SK-N-MC (cell line): ENCODE results near the gene POC1A.

Experiments used
- DNase-seq: peaks from one replicate; pipeline ENCODE4 v3.0.0-alpha.2; 2011; ENCODE audit warnings: low read depth, low spot score
- H3K27ac ChIP-seq: fragments of 200-600 bp; sonication (generic); 2 replicates; pipeline ENCODE4 v1.5.1; 2016; ENCODE audit warnings: mixed run types
- H3K36me3 ChIP-seq: fragments of 200-600 bp; sonication (generic); 2 replicates; pipeline ENCODE4 v1.6.1; 2017; ENCODE audit warnings: antibody characterized with exemption, low read length, mixed read lengths; ENCODE audit not compliant: insufficient read depth
- H3K4me3 ChIP-seq: fragments of 200-600 bp; sonication (generic); 2 replicates; pipeline ENCODE4 v1.5.1; 2016
- H3K9ac ChIP-seq: fragments of 200-600 bp; sonication (generic); 2 replicates; pipeline ENCODE4 v1.8.0; 2017; ENCODE audit warnings: mixed run types, mixed read lengths; ENCODE audit not compliant: insufficient read length
- H3K9me3 ChIP-seq: fragments of 200-600 bp; sonication (generic); 2 replicates; pipeline ENCODE4 v1.6.1; 2017; ENCODE audit warnings: low read depth, mild to moderate bottlenecking, antibody characterized with exemption, low read length, moderate library complexity, mixed read lengths
- EZH2 ChIP-seq: fragments of 200-600 bp; sonication (generic); IDR thresholded peaks from one replicate; pipeline ENCODE4 v1.6.1; 2017; ENCODE audit warnings: antibody characterized with exemption
- FOXP2 ChIP-seq: optimal IDR thresholded peaks from 2 replicates; pipeline ENCODE3; 2011; ENCODE audit warnings: mild to moderate bottlenecking, moderate library complexity; ENCODE audit not compliant: insufficient read depth; ENCODE audit errors: extremely low read length, control extremely low read depth
- POLR2AphosphoS5 ChIP-seq: IDR thresholded peaks from 2 replicates; pipeline ENCODE4 v1.6.1; 2012; ENCODE audit warnings: mild to moderate bottlenecking, low read depth, low read length, borderline replicate concordance

POC1A gene

DNA sequence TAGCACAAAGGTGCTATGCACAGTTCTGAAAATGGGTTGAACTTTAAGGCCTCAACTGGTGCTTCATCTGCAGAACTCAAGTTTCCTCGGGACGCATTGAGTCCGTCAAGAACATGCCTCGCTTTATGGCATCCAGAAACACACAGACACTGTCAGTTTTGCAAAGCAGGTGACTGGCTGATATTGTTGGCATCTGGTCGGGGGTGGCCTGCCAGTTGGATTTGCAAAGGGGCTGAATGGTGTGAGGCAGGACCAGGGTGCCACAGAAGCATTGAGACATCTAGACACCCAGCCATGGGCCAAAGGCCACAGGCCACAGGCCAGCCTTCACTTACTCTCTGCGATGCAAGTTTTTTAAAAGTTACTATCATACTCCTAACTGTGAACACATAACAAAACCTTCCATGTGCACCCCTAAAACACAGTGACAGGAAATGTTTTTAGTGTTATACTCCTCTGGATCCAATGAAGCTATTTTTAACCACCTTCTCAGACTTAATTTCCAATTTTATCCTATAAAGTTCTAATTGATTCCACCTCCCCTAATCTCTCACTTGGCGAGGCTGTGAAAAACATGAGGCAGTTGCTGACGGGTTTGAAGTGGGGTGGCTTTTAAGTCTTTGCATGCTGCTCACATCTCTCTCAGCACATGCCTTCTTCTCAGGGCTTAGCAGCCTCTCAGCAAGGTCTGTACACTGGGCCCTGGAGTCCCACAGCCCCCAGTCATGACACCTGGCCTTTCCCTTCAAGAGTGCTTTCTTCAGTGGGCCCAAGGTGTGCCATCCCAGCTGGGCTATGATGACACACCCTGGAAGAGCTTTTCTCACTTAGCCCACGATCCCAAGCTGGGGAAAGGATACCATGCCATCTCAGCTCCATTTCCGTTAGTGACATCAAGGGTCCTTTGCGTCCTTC, 59.4 kb downstream of the POC1A start:
- no peak for DNase-seq
- H3K4me3 ChIP-seq: no peak overlapping the region
- no peak overlapping the region for H3K27ac ChIP-seq
- no peaks in the 10 kb centered on the region for H3K36me3 ChIP-seq
- no peak overlapping the region for H3K9ac ChIP-seq
- no peaks in the 10 kb centered on the region for H3K9me3 ChIP-seq
- TF ChIP-seq FOXP2: no peak
- TF ChIP-seq EZH2: no peak
- no peak for TF ChIP-seq POLR2AphosphoS5

DNA sequence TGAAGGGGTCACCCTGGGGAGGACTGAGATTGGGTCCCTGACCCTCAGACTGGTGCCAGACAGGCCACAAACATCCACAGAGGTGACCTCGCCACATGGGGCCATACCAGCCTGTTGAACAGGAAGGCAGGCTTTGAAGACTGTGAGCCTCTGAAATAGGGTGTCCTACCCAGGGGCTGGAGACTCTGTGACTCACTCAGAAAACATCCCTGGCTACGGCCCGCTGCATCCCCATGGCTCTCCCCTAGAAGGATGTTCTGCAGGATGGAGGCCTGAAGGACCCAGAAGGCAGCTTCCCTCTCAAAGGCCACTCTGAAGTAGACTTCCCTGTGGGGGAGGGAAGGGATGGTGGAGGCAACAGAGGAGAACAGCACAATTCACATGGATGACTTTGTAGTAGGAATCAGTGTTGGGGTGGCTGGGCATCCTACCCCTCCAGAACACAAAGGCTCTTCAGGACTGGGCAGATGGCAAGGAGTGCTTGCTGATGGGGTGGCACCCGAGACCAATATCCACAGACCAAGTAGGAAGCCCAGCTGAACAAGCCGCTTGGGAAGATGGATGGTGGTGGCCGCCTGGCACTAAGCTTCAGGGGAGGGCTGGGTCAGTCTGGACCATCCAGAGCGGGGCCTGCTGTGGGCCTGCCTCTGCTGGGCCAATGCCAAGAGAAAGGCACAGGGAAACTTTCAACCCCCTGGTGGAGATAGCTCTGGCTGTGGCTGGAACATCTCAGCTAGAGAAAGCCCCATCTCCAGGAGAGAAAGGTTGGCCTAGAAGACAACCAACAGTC, 60.3 kb downstream of the POC1A start:
- no peak overlapping the region for H3K4me3 ChIP-seq
- no peaks in the 10 kb centered on the region for H3K9me3 ChIP-seq
- TF ChIP-seq POLR2AphosphoS5 (no peak), FOXP2 (no peak), EZH2 (no peak)
- no peak overlapping the region for H3K27ac ChIP-seq
- H3K9ac ChIP-seq: no peak overlapping the region
- DNase-seq: no peak
- no peaks in the 10 kb centered on the region for H3K36me3 ChIP-seq

DNA sequence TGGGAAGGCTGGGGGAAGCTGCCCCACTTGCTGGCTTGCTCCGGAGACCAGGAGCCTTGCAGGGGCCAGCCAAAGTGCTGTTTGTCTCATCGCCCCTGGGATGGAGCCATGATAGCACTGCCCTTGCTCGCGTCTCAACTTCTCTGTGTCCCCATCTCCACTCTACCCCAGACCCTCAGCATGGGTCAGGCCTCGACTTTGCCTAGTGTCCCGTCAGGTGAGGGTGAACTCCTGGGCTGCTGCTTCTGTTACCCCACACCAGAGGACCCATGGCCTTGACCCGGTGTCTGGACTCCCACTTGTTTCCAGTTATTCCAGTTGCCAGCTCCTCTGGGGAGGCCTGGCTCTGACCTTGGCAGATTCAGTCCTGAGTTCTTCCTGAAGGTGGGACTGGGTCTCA, 61.3 kb downstream of the POC1A start:
- H3K27ac ChIP-seq: no peak overlapping the region
- H3K4me3 ChIP-seq: no peak overlapping the region
- no peak overlapping the region for H3K9ac ChIP-seq
- no peaks in the 10 kb centered on the region for H3K36me3 ChIP-seq
- no peak for DNase-seq
- H3K9me3 ChIP-seq: no peaks in the 10 kb centered on the region
- no peak for TF ChIP-seq FOXP2
- TF ChIP-seq EZH2: no peak
- TF ChIP-seq POLR2AphosphoS5: no peak

DNA sequence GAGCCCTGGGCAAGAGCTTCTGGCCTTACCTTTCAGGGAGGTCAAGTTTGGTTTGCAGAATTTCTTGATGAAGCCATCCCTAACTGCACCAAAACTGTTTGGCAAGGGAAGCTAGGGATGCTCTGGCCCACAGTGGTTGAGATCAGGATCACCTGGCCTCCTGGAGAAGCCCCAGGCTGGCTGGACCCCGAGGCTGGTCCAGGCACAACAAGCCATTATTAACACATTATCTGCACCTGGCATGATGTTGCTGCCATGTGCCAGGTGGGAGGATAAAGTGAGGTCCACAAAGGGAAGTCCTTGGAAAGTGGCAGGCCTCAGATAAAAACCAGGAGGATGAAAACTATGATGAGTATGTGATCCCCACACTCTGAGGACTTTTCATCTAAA, 62.0 kb downstream of the POC1A start:
- no peak overlapping the region for H3K4me3 ChIP-seq
- no peaks in the 10 kb centered on the region for H3K36me3 ChIP-seq
- TF ChIP-seq POLR2AphosphoS5: no peak
- TF ChIP-seq EZH2: no peak
- no peak for TF ChIP-seq FOXP2
- DNase-seq: no peak
- no peak overlapping the region for H3K9ac ChIP-seq
- H3K27ac ChIP-seq: no peak overlapping the region
- H3K9me3 ChIP-seq: no peaks in the 10 kb centered on the region

DNA sequence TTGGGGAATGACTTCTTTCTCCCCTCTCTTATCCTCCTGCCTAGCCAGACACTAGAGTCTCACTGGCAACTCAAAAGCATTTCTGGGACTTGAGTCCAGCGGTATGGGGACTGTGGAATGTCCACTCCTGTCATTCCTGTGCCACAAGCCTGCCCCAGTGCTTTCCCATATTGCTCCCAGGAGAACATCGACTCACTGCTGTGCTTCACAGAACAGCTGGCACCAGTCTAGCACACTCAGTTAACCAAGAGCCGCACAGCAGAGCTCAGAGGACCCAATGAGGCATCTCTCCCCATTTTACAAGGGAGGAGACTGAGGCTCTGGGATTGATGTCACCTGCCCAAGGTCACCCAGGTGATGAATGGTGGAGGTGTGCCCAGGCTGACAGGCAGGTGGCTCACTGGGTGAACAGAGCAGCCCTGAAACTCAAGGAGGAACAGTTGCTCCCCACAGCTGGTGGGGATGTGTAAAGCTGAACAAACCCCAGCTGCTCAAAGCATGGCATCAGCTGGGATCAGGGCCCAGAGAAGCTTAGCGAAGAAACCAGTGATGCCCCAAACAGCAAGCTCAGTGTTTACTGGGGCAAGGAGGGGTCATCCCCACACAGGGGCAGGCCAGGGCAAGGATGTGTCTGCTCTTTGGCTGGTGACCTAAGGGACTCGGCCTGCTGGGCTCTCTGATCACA, 62.5 kb downstream of the POC1A start:
- Histone ChIP-seq H3K9me3 (no peaks in the 10 kb centered on the region), H3K36me3 (no peaks in the 10 kb centered on the region), H3K4me3 (no peak overlapping the region), H3K9ac (no peak overlapping the region), H3K27ac (no peak overlapping the region)
- TF ChIP-seq POLR2AphosphoS5 (no peak), EZH2 (no peak), FOXP2 (no peak)
- DNase-seq: no peak

DNA sequence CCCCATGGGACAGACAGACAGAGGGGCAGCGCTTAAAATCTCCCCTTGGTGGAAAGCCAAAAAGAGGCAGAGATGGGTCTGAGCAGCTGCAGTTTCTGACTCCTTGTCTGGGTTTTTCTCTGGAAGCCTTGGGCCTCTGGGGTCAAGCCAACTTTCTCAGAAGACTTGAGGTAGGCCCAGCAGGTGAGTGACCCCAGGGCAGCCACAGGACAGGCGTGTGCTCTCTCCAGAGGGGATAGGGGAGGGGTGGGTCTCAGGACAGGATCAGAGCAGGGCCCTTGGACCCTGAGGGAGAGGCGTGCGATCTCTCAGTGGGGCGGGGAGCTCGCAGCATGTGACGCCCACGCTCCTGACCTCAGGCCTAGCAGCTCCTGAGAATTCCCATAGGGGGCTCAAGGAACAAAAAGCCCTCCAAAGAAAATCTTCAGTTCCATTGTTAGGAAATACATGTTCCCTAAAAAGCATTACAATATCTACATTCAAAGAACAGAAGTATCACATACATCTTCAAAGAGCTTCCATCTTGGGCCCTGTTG, 63.2 kb downstream of the POC1A start:
- Histone ChIP-seq H3K36me3 (no peaks in the 10 kb centered on the region), H3K4me3 (no peak overlapping the region), H3K9ac (no peak overlapping the region), H3K9me3 (no peaks in the 10 kb centered on the region), H3K27ac (no peak overlapping the region)
- no peak for DNase-seq
- no peak for TF ChIP-seq EZH2
- no peak for TF ChIP-seq FOXP2

DNA sequence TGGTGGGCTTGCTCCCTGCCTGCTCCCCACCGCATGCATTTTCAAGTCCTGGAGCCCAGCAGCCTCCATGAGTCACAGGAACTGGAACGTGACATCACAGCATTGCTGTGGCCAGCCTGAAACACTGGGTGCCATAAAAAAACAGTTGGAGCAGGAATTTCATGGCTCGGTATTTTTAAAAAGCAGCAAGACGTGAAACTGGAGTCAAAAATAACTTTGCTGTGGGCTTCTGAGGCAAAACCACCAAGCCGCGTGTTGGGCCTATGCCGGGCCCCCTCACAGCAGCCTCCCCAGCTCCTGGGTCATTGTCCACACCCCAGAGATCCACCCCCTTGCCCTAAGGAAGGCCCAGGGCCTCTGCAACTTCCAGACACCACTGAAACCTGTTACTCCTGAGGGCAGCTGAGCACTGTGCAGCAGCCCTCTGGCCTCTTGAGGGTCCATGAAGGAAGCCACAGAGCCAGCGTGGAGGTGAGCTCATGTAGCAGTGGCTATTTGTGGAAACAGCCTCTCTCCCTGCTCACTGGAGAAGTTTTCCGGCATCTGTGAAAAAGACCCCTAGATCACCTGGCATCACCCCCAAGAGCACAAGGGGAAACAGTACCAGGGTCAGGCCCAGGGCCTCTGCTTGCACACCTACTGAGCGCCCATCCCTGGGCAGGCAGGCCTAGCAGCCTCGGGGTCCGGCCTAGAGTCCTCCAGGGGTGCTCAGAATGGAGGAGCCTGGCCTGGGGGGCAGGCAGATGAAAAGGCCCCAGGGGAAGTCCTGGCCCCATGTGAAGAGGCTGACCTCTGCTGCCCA, 63.9 kb downstream of the POC1A start:
- Histone ChIP-seq H3K36me3 (no peaks in the 10 kb centered on the region), H3K27ac (peak overlapping the region; percentile 9; the same call in 1 of the 2 replicates), H3K9ac (no peak overlapping the region), H3K4me3 (no peak overlapping the region), H3K9me3 (no peaks in the 10 kb centered on the region)
- TF ChIP-seq FOXP2 (no peak), POLR2AphosphoS5 (no peak), EZH2 (no peak)
- no peak for DNase-seq
